HG03432 (cell line): Measurements from ENCODE around the gene TRIM14.
"Not testable (repeated sequence)": the region's sequence is repeated elsewhere in the genome, so short reads cannot be mapped to it uniquely, and the experiment has no call there.

ENCODE experiments used
- ATAC-seq: cut with Tn5 transposase; IDR thresholded peaks from one replicate; pipeline ENCODE4 v1.9.1; 2021; ENCODE audit warnings: mild to moderate bottlenecking, moderate library complexity; ENCODE audit not compliant: unreplicated experiment

TRIM14 gene

GRCh38 chr9:98020476-98021145 is 98.4 kb downstream of the TRIM14 start:
- ATAC-seq: no peak

GRCh38 chr9:98019869-98020268 is 99.2 kb downstream of the TRIM14 start:
- not testable (repeated sequence) for ATAC-seq
